HG02840 (cell line): Measurements from ENCODE around the gene RALY.

Experiments used
- ATAC-seq: cut with Tn5 transposase; IDR thresholded peaks from one replicate; pipeline ENCODE4 v1.9.1; 2021; ENCODE audit warnings: mild to moderate bottlenecking, moderate library complexity, moderate number of reproducible peaks; ENCODE audit not compliant: unreplicated experiment, low FRiP score

RALY gene

DNA sequence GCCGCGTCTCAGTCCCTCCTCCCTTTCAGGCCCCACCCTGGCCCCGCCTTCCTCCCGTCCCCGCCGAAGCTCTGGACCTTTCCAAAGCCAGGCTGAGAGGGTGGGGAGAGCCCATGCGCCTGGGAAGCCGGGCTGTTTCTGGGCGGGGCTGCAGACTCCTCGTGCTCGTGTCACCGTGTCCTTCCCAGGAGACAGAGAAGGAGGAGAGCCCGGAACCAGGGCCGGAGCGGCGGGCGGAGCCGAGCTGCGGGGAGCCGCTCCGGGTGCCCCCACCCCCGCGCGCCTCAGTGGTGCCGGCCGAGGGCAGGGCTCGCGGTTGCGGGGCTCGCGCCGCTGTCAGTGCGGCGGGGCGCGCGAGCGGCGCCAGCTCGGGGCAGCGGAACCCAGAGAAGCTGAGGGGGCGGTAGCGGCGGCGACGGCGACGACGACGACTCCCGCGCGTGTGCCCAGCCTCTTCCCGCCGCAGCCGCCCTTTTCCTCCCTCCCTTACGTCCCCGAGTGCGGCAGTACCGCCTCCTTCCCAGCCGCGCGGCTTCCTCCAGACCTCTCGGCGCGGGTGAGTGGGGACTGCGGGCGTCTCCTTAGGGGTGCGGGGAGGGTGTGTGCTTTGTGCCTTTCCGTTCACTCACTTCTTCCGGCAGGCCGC lies at the start of gene RALY:
RALY (plus strand) TSS at position 336 of the 646 bp plus-strand sequence. CDS start 78,164 bp downstream, outside the sequence.
- peak; percentile 62 for ATAC-seq

DNA sequence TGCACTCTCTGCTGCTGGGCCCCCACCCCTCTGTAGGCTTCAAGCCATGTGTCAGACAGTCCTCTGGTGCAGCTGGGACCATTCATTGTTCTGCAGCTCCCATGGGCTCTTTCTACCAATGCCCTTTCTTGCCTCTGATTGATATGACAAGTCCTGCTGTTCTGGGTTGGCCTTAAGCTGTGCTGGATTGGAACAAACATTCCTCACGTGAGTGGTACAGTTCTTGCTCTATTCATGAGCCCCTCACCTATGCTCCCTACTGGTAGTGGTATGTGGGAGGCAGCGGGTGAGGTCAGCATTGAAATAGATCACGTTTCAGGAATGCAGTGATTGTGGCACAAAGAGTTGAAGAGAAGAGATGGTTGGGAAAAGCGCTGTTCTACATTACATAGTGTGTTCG lies 48.8 kb upstream of the RALY start:
- ATAC-seq, result no peak

DNA sequence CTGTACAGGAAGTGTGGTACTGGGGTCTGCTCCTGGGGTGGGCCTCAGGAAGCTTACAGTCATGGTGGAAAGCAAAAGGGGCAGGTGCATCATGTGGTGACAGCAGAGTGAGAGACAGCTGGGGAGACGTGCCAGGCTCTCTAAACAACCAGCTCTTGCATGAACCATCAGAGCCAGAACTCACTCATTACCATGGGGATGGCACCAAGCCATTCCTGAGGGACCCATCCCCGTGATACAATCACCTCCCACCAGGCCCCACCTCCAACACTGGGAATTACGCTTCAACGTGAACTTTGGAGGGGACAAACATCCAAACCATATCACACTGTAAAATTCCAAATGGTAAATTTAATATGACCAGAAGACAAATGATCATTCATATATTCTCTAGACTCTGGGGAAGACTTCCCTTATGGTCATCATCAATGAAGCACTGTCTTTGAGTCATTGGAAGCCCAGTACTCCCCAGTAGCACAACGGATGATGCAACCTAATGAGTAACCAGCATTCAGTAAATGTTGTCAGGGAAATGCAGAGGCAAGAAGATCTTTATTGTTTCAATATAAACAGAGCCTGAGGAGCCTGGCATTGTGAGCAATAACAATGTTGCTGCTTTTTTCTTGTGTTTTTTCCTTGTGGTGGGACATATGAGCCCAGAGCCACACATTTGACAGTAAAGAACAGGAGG lies 48.2 kb upstream of the RALY start:
- no peak for ATAC-seq

DNA sequence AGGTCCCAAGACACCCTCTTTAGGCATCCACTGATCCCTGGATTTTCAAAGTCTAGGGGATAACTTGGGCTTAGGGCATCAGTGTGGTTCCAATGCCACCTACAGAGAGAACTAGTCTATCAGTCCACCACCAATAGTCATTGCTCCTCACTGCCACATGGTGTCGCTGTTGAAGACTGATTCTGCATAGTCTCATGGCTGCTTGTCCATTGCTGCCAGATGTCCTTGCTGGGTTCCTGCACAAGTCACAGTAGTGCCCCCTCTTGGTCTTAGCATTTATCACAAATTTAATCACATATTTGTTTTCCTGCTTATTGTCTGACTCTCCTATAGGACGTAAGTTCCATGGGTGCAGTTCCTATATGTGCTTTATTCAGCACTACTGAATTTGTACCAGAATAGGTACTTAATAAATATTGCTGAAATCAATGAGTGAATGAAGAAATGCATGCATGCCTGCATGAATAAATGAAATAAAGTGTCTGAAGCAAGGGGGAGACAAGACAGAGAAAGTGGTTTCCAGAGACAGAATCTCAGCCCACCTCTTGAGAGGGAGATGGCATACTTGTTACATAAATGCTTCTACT lies 45.9 kb upstream of the RALY start:
- ATAC-seq, result no peak

DNA sequence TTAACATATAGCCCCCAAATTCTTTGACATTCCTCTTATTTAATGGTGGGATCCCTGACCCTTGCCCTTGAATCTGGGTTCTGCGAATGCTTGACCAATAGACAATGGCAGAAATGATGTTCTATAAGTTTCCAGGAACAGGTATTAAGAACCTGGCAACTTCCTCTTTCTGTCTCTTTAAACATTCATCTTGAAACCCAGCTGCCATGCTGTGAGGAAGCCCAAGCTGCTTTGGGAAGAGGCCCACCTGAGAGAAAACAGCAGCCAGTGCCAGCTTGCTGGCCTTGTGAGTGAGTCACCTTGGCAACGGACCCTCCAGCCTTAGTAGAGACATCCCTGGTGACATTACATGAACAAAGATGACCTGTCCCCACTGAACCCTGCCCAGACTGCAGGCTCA lies 45.2 kb upstream of the RALY start:
- ATAC-seq, result no peak

DNA sequence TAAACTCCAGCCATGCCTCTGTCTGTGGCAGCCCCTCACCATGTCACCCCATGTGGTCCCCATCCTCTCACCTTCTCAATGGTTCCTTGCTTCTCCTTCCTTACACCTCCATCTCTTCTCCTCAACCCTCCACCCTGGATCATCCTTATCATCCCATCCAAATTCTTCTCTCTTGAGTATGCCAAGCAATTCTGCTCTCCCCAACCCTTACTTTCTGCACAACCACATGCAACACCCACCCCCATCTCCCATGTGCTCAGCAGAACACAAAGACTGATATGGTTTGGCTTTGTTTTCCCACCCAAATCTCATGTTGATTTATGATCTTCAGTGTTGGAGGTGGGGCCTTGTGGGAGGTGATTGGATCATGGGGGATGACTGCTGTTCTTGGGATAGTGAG lies 42.5 kb upstream of the RALY start:
- no peak for ATAC-seq

DNA sequence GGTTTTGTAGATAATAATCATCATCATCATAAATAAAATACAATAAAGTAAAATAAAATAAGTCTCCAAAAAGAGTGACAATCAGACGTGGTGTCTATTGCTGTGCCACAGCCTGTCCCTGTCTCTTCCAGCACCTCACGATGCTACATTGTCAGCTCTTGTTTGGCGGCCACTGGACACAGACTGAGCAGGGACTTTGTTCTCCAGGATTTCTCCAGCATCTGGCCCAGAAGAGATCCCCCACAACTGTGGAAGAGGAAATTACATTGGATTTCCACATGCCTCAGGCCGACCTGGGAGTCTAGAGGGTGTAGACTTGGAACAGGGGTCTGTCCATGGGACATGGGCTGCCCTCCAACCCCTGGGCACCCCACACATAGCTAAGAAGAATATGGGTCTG lies 39.2 kb upstream of the RALY start:
- ATAC-seq, result no peak

DNA sequence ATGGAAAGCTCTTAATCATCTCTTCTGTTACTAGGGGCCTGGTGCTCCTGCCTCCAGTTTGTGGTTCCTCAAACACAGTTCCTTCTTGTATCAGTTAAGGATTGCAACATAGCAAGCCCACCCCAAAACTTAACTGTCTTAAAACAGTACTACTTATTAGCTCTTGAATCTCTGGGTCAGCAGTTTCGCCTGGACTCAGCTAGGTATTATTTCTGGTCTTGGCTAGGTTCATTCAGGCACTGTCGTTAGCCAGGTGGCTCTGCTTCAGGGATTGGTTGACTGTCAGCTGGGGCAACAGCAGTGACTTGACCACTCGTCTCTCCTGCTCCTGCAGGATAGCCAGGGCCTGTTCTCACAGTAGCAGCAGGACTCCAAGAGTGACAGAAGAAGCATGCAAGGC lies 30.0 kb upstream of the RALY start:
- no peak for ATAC-seq

DNA sequence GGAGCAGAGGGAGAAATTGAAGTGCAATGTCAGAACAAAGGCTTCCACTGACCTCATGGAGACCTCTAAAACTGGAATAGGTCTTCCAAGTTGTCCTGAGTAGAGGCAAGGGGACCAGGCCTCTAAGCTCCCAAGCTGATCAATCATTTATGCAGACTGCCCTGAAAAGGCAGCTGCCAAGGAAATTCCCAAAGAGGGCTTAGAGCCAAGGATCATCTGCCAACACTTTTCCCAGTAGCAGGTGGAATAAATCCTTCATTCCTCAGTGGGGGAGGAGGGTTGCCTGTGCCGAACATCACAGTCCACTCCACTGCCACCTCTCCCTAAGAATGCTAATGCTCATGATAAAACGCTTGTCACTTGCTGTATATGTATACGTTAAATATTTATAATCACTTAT lies 29.3 kb upstream of the RALY start:
- no peak for ATAC-seq

DNA sequence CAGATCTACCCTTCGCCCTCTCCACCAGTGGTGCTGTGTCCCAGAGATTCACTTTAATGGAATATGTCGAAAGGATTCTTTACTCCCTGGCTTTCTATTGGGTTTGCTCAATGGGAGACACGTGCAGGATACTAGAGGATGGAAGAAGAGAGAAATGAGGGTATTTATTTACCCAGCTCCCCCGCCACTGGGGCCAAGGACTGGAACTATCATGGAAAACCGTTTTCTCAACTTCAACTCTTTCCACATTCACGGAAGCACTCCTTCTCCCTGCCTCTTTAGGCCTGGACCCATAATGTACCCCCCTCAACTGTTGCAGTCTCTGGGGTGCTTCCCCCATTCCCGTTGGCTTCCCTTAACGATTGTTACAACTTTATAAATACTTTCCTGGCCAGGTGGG lies 26.6 kb upstream of the RALY start:
- no peak for ATAC-seq

DNA sequence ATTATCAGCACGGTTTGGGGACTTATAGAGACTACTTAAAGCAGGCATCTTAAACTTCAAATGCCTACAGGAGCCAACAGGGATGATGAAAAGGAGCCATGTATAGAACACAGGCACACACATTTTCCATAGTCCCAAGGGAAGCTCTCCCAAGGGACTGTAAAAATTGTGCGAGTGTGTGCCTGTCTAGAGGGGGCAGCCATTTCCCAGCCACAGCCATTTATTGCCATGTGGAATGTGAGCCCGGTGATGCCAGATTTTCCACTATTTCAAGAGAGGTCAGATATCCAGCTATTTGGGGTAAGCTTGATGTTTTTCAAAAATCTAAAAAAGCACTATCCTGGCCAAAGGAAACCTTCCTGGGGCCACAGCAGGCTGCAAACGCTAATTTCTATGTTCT lies 24.1 kb upstream of the RALY start:
- no peak for ATAC-seq

DNA sequence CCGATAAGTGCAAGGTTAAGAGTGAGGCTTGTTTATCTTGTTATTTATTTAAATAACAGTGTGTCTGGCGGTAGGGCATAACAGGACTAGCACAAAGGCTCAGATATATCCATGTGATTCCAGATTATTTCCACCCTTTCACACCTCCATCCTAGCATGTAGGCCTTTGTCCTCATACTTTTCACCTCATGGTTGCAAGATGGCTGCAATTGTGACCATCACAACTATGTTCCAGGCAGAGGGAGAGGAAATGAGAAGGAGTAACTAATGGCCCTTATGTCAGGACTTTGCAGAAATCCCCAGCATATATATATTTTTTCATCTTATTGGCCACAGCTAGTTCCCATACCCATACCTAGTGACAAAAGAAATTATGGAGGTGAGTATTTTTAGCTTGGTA lies 23.5 kb upstream of the RALY start:
- no peak for ATAC-seq

DNA sequence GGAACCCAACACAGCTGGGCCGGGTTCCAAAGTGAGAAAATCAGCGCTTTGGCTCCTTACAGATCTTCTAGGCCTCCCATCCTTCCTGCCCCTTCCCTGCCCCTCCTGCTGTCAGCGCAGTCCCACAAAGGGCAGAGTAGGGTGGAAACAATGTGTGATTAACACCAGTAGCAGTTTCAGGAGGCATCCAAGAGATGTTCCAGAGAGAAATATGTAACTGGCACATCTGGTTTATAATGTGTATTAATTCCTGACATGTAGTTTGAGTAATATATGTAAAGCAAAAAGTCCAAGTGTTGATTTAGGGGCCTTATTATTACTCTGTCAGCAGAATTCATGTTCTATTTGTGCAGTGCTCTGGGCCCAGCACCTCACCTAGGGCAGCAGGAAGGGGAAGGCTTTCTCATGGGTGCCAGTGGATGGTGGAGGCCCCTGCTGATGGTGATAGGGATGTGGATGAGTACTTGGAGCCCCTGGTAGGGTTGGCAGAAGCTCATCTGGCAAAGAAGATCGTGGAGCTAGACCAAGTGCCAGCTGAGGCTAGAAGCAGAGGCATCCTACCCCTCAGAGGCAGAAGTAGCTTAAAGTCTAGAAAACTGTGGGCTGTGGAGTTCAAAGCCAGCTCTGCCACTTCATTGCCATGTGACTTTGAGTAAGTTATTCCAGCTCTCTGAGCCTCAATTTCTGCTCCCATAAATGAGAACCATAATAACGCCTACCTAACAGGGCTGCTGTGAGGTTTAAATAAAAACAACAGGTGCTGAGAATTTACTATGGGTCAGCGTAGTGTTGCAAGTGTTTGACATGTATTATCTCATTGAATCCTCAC lies 22.4 kb upstream of the RALY start:
- ATAC-seq, result no peak

DNA sequence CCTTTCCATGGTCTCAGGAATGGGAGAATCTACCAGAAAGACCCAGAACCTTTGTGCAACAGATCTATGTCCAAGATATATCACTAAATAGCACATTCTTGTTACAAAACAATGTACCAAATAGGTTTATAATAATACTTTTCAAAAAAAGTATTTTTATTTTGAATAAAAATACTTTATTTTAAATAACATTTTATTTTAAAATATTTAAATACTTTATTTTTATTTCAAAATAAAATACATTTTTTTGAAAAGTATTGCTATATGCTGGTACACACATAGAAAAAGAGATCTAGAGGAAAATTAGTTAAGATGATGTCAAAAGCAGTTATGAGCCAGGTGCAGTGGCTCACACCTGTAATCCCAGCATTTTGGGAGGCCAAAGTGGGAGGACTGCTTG lies 16.8 kb upstream of the RALY start:
- ATAC-seq, result no peak

DNA sequence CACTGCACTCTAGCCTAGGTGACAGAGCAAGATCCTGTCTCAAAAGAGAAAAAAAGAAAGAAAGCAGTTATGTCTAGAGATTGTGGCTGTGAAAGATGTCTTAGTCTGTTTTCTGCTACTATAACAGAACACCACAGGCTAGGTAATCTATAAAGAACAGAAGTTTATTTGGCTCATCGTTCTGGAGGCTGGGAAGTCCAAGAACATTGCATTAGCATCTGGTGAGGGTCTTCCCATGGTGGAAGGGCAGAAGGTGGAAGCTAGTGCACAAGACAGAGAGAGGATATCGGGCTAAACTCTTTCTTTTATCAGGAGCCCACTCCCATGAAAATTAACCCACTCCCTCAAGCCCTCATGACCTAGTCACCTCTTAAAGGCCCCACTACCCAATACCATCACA lies 16.2 kb upstream of the RALY start:
- no peak for ATAC-seq

DNA sequence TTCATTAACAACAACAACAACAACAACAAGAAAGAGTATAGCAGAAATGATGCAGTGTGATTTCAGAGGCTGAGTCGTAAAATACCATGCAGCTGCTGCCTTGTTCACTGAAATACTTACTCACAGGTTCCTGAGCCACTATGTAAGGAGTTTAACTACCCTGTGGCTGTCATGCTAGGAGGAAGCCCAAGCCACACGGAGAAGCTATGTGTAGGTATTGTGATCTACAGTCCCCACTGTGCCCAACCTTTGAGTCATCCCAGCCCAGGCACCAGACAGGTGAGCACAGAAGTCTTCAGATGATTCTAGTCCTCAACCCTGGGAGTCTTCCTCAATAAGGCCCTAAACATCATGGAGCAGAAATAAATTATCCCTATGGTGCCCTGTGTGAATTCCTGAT lies 14.6 kb upstream of the RALY start:
- no peak for ATAC-seq

DNA sequence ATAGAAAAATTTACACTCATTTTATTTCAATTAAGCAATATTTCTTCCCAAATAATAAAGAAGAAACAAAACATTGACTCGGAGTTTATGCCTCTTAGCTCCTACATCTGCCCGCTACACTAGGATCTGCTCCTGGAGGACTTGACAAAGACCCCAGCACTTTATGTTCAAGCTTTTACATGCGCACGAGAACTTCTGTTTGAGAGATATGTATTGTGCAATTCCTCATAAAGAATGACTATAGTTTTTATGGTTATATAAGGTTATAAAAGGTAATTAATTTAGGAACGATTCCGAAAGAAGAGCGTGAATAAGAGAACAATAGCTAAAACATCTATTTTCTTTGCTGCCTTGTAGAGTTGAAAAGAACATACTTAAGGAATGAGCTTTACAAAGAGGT lies 12.4 kb upstream of the RALY start:
- ATAC-seq, result no peak

DNA sequence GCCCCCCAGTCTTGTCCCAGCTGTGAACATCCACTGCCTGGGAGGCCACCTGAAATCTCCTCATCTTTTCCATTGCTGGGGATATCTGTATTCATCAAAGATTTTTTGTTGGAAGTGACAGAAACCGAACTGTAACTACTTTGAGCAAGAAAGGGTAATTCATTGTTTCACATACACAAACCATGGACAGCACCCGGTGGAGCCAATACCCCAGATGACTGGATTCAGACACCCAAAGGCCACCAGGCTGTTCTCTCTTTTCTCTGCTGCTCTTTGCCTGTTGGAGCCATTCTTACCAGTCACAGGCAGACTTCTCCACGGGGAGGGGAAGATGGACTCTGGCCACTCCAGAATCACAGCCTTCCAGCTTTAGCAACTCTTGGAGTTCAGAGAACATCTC lies 11.7 kb upstream of the RALY start:
- no peak for ATAC-seq

DNA sequence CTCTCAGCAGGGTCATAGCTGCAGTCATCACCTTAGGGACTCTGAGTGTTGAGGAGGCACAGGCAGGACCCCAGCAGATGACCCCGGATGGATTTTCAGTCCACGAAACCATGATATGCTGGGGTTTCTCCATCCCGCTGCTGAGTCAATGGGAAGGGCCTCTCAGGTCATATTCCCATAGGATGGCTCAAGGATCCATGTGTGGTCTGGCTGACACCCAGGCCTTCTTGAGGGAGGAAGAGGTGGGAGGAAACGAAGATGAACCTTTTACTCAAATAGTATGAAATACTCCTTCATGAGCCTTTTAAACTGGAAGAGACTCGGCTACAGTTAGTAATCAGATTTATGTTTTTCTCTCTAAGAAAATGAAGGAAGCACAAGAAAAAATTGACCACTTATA lies 10.3 kb upstream of the RALY start:
- no peak for ATAC-seq

DNA sequence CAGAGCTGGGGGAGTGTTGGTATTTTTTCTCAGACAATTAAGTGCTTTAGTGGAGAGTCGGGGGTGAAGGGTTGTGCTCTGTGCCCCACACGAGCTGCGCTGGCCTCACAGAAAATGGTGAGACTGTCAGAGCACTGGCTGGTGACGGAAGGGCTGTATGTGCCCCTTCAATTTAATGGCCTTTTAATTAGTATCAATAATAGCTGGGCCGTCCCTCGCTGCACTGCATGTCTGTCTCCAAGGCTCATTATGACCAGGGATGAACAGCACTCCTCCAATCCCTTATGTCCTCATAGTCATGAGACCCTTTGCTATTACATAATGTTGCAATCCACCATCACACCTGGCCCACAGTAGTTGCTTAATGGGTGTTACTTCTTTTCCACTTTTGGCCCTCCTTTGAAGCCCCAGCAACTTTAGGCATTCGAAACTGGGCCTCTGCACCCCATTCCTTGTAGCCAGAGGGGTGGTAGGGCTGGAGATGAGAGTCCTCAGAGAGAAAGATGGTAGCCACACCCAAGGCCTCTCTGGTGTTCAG lies 9.5 kb upstream of the RALY start:
- ATAC-seq, result no peak

DNA sequence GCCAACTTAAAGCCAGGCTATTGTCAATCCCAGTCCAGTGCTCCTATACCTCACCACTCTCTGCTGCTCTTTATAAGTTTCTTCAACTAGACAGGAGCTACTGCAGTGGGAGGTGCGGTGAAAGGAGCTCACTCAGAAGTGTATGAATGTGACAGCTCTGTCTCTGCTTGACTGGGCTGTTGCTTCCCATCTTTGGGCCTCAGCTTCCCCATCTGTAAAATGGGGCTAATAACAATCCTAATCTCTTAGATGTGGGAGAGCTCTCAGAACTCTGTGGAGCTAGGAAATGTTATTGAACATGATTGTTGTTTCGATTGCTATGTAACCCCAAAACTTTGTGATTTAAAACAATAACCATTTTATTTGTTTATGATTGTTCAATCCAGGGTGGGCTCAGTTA lies 8.4 kb upstream of the RALY start:
- ATAC-seq, result no peak
